CD1c-positive myeloid dendritic cell (primary cell): ENCODE data around the gene TUBGCP3.
A peak's percentile ranks its signal among the peaks of the same experiment; 100 is the strongest.

Experiments
- DNase-seq: peaks from one replicate; pipeline ENCODE4 v3.0.0-alpha.2; 2016; ENCODE audit errors: extremely low spot score

The TUBGCP3 gene

GRCh38 chr13:112617754-112618375, 29.9 kb upstream of the TUBGCP3 start:
- no peak for DNase-seq

GRCh38 chr13:112616586-112617362, 28.8 kb upstream of the TUBGCP3 start:
- peak; percentile 41 for DNase-seq

GRCh38 chr13:112615391-112615790, 27.4 kb upstream of the TUBGCP3 start:
- DNase-seq, result no peak

- DNase-seq, result no peak
These were observed 26.9 kb upstream of the TUBGCP3 start for GRCh38 chr13:112614835-112615234.

- DNase-seq, result no peak
These were observed 20.3 kb upstream of the TUBGCP3 start for GRCh38 chr13:112608212-112608611.

- DNase-seq, result peak; percentile 94
These were observed 18.4 kb upstream of the TUBGCP3 start for GRCh38 chr13:112606109-112607001.

GRCh38 chr13:112605531-112605990, 17.6 kb upstream of the TUBGCP3 start:
- DNase-seq, result no peak

GRCh38 chr13:112603641-112604225, 15.8 kb upstream of the TUBGCP3 start:
- no peak for DNase-seq

GRCh38 chr13:112602189-112602588, 14.2 kb upstream of the TUBGCP3 start:
- DNase-seq, result no peak

- DNase-seq, result no peak
These were observed 13.4 kb upstream of the TUBGCP3 start for GRCh38 chr13:112601371-112601770.

- DNase-seq, result no peak
These were observed 8.3 kb upstream of the TUBGCP3 start for GRCh38 chr13:112596235-112596634.

- DNase-seq, result no peak
These were observed 4.7 kb upstream of the TUBGCP3 start for GRCh38 chr13:112592647-112593046.

GRCh38 chr13:112592181-112592580, 4.2 kb upstream of the TUBGCP3 start:
- DNase-seq, result no peak

- no peak for DNase-seq
These were observed 741 bp upstream of the TUBGCP3 start for GRCh38 chr13:112588490-112589297.

- DNase-seq, result peak; percentile 87
These were observed 665 bp downstream of the TUBGCP3 start for GRCh38 chr13:112587212-112587763.

GRCh38 chr13:112586334-112586960, 1.5 kb downstream of the TUBGCP3 start:
- DNase-seq, result no peak

- DNase-seq, result peak; percentile 89
These were observed 4.2 kb downstream of the TUBGCP3 start for GRCh38 chr13:112583592-112584277.

GRCh38 chr13:112582263-112582662, 5.7 kb downstream of the TUBGCP3 start:
- DNase-seq, result peak; percentile 12

- no peak for DNase-seq
These were observed 7.0 kb downstream of the TUBGCP3 start for GRCh38 chr13:112580912-112581311.

- no peak for DNase-seq
These were observed 7.7 kb downstream of the TUBGCP3 start for GRCh38 chr13:112580211-112580610.
